Measurements from ENCODE around the gene UXT. TPM values are rescaled to one million over a fixed set of nuclear protein-coding genes. Genes with fewer than 3 reads are reported as not detected.

UXT gene
- total RNA-seq, 2 experiments from 2014 or later, result 187 to 192 TPM

- Mint-ChIP-seq H3K9me3 (no peaks in the 10 kb centered on the region), H3K27me3 (no peaks in the 10 kb centered on the region), H3K36me3 (ENCODE audit: low read depth) (peaks cover 46% of the 10 kb centered on the region), H3K4me3 (no peak overlapping the region), H3K4me1 (ENCODE audit: low read depth) (peaks cover 39% of the 10 kb centered on the region), H3K27ac (no peak overlapping the region)
- ATAC-seq, result no peak
- TF ChIP-seq, protein P1, sequence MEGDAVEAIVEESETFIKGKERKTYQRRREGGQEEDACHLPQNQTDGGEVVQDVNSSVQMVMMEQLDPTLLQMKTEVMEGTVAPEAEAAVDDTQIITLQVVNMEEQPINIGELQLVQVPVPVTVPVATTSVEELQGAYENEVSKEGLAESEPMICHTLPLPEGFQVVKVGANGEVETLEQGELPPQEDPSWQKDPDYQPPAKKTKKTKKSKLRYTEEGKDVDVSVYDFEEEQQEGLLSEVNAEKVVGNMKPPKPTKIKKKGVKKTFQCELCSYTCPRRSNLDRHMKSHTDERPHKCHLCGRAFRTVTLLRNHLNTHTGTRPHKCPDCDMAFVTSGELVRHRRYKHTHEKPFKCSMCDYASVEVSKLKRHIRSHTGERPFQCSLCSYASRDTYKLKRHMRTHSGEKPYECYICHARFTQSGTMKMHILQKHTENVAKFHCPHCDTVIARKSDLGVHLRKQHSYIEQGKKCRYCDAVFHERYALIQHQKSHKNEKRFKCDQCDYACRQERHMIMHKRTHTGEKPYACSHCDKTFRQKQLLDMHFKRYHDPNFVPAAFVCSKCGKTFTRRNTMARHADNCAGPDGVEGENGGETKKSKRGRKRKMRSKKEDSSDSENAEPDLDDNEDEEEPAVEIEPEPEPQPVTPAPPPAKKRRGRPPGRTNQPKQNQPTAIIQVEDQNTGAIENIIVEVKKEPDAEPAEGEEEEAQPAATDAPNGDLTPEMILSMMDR (IDR thresholded peaks at IDR 0.05), result no peak
- intact Hi-C loops (cut with micrococcal nuclease), result no loop called here
- no peak for DNase-seq
- CTCF ChIA-PET, result interaction anchor here (0.8 to 1.6 kb wide), 3 partner anchors 13 to 69 kb away, joined by 4 to 5 read pairs (median 5); no protein-coding TSS in a partner anchor
- POLR2A ChIA-PET, result interaction anchor here (1.2 kb wide), 1 partner anchor 13 kb away, joined by 4 read pairs; no protein-coding TSS in a partner anchor
Observed at GRCh38 chrX:47643926-47644325, 15.1 kb downstream of the UXT start.

GRCh38 chrX:47638816-47639215 is 20.2 kb downstream of the UXT start:
- H3K4me3 Mint-ChIP-seq, result no peak overlapping the region
- ATAC-seq (no peak), DNase-seq (no peak)
- peaks cover 45% of the 10 kb centered on the region for H3K36me3 Mint-ChIP-seq (ENCODE audit: low read depth)
- TF ChIP-seq, protein P1 (IDR thresholded peaks at IDR 0.05), result no peak
- intact Hi-C loops (cut with micrococcal nuclease), result no loop called here
- ChIA-PET CTCF (interaction anchor here (1.2 kb wide), 1 partner anchor 8 kb away, joined by 3 read pairs; no protein-coding TSS in a partner anchor), POLR2A (no interaction called here)
- H3K27ac Mint-ChIP-seq, result no peak overlapping the region
- H3K9me3 Mint-ChIP-seq, result no peaks in the 10 kb centered on the region
- H3K4me1 Mint-ChIP-seq (ENCODE audit: low read depth), result peaks cover 16% of the 10 kb centered on the region
- H3K27me3 Mint-ChIP-seq, result no peaks in the 10 kb centered on the region

DNA sequence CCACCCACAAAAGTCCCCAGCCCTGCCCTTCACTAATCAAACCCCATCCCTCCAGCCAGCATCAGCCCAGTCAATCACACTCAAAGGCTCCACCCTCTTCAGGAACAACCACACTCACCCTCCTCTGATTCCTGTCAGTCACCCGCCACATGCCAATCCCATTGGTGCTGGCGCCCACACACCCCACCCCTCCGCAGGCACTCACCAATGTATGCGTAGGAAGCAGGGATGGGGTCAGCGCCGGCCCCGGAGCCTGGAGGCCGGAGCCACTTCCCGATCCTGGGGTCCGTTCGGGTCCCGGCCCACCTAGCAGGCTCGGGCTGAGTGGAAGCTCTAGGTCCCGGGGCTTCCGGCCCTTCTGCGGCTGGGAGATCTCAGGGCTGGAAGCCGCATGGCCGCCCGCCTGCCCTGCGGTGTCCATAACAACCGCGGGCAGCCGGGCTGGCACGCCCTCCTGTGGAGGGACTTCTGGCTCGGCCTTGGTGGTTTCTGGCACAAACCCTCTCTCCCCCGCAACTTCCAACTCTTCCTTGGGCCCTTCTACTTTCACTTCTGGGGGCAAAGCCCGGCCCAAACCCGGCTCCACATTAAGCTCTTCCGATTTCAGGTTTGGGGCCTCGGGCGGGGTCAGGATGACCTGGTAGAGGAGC is 21.3 kb downstream of the UXT start:
- Mint-ChIP-seq H3K9me3 (no peaks in the 10 kb centered on the region), H3K4me3 (peak overlapping the region; percentile 43), H3K27me3 (no peaks in the 10 kb centered on the region), H3K4me1 (ENCODE audit: low read depth) (peaks cover 14% of the 10 kb centered on the region), H3K36me3 (ENCODE audit: low read depth) (peaks cover 45% of the 10 kb centered on the region), H3K27ac (peak overlapping the region; percentile 40)
- POLR2A ChIA-PET, result interaction anchor here (0.7 to 1.3 kb wide), 2 partner anchors 13 to 18 kb away, joined by 3 read pairs; partner anchors contain the start of genes ELK1 and SYN1
- DNase-seq (peak; percentile 54), ATAC-seq (peak; percentile 72)
- TF ChIP-seq, protein P1 (IDR thresholded peaks at IDR 0.05), result no peak
- CTCF ChIA-PET, result no interaction called here
- intact Hi-C loops (cut with micrococcal nuclease), result no loop called here

- POLR2A ChIA-PET, result no interaction called here
- CTCF ChIA-PET, result no interaction called here
Observed at GRCh38 chrX:47634871-47635575, 24.0 kb downstream of the UXT start.

More at GRCh38 chrX:47634871-47635575, 24.0 kb downstream of the UXT start:
- DNase-seq (peak; percentile 60), ATAC-seq (peak; percentile 70)
- TF ChIP-seq, protein P1 (IDR thresholded peaks at IDR 0.05), result no peak
- Mint-ChIP-seq H3K27me3 (no peaks in the 10 kb centered on the region), H3K4me3 (no peak overlapping the region), H3K36me3 (ENCODE audit: low read depth) (peaks cover 29% of the 10 kb centered on the region), H3K27ac (no peak overlapping the region), H3K9me3 (no peaks in the 10 kb centered on the region), H3K4me1 (ENCODE audit: low read depth) (peaks cover 17% of the 10 kb centered on the region)
- intact Hi-C loops (cut with micrococcal nuclease), result no loop called here
